ENCODE results near the gene AFTPH.

AFTPH gene

GRCh38 chr2:64582774-64583340 is 58.7 kb downstream of the AFTPH start:
- Mint-ChIP-seq H3K4me3 (no peak overlapping the region), H3K9me3 (ENCODE audit: low read depth) (no peaks in the 10 kb centered on the region), H3K4me1 (ENCODE audit: low read depth) (no peaks in the 10 kb centered on the region), H3K27ac (no peak overlapping the region), H3K27me3 (no peaks in the 10 kb centered on the region), H3K36me3 (no peaks in the 10 kb centered on the region)

- Mint-ChIP-seq H3K27ac (no peak overlapping the region), H3K27me3 (no peaks in the 10 kb centered on the region), H3K4me1 (ENCODE audit: low read depth) (peaks cover under 1% of the 10 kb centered on the region), H3K9me3 (ENCODE audit: low read depth) (no peaks in the 10 kb centered on the region), H3K4me3 (no peak overlapping the region), H3K36me3 (peaks cover 2% of the 10 kb centered on the region)
These were observed 61.9 kb downstream of the AFTPH start for GRCh38 chr2:64586054-64586453.

DNA sequence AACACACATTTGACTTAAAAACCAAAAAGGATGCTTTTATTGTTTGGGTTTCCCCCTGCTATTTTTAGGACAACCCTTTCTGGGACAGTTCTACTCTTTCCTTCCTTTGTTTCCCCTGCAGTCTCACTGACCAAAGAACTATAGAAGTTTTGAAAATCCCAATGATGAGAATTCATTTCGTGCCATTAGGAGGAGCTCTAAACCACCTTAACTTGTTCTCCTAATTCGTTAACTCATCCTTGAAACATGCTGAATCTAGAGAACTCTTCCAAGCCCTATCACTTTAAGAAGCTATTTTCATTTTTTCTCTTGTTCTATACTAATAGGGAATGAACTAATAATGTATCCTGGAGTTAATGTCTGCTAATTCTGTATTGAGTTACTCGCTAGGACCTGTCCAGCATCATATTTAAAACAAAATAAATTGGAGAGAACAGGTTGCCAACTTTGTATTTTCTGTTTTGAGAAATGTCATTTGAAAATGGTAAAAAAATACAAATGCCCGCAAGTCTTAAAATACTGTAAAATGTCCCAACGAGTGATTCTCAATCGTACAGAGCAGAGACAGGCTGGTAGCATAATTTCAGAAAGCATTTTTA is 62.9 kb downstream of the AFTPH start:
- H3K4me1 Mint-ChIP-seq (ENCODE audit: low read depth) = peaks cover 8% of the 10 kb centered on the region
- H3K27me3 Mint-ChIP-seq = no peaks in the 10 kb centered on the region
- no peak overlapping the region for H3K4me3 Mint-ChIP-seq
- H3K9me3 Mint-ChIP-seq (ENCODE audit: low read depth) = no peaks in the 10 kb centered on the region
- H3K36me3 Mint-ChIP-seq = peaks cover 5% of the 10 kb centered on the region
- H3K27ac Mint-ChIP-seq = no peak overlapping the region

DNA sequence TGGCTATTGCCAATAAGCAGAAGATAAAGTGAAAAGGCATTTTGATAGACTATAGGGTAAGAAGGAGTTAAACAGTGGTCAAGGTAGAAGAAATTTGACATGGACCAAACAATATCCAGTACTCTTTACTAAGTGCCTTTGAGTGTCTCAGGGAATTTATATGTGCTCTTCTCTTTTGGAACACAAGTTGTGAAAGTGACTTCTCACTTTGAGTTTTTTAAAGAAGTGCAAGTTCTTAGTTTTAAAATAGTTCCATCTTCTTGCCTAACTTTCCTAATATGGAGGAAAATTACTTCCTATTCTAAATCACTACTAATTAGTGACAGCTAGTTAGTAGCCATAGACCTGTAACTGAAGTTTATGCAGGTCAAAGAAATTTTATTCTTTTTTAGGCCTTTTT is 63.4 kb downstream of the AFTPH start:
- no peaks in the 10 kb centered on the region for H3K9me3 Mint-ChIP-seq (ENCODE audit: low read depth)
- peaks cover 8% of the 10 kb centered on the region for H3K4me1 Mint-ChIP-seq (ENCODE audit: low read depth)
- peaks cover 7% of the 10 kb centered on the region for H3K36me3 Mint-ChIP-seq
- no peaks in the 10 kb centered on the region for H3K27me3 Mint-ChIP-seq
- H3K27ac Mint-ChIP-seq = no peak overlapping the region
- no peak overlapping the region for H3K4me3 Mint-ChIP-seq

DNA sequence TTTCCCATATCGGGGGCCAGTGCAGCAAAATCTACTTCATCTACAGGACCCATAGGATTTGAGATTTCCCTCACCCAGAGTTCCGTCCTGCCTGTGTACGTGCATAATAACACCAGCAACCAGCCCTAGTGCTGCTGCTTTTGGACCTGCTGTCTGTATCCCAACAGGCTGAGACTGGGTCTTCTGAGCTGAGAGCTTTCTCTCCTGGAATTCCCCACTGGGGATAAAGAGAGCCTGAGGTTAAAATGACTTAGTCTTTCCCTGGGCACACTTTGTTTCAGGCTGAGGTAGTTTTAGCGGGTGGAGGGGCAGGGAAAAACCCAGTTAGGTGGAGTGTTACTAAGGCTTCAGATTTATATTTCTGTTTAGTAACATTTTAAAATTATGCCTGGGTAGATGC is 67.1 kb downstream of the AFTPH start:
- peaks cover 8% of the 10 kb centered on the region for H3K4me1 Mint-ChIP-seq (ENCODE audit: low read depth)
- H3K4me3 Mint-ChIP-seq = no peak overlapping the region
- H3K27ac Mint-ChIP-seq = peak overlapping the region; percentile 58
- H3K9me3 Mint-ChIP-seq (ENCODE audit: low read depth) = no peaks in the 10 kb centered on the region
- H3K27me3 Mint-ChIP-seq = no peaks in the 10 kb centered on the region
- peaks cover 11% of the 10 kb centered on the region for H3K36me3 Mint-ChIP-seq

GRCh38 chr2:64593035-64593655 is 69.0 kb downstream of the AFTPH start:
- H3K36me3 Mint-ChIP-seq = peaks cover 11% of the 10 kb centered on the region
- H3K4me1 Mint-ChIP-seq (ENCODE audit: low read depth) = peaks cover 8% of the 10 kb centered on the region
- no peaks in the 10 kb centered on the region for H3K27me3 Mint-ChIP-seq
- no peaks in the 10 kb centered on the region for H3K9me3 Mint-ChIP-seq (ENCODE audit: low read depth)
- no peak overlapping the region for H3K4me3 Mint-ChIP-seq
- no peak overlapping the region for H3K27ac Mint-ChIP-seq

- H3K36me3 Mint-ChIP-seq = peaks cover 9% of the 10 kb centered on the region
- H3K27me3 Mint-ChIP-seq = no peaks in the 10 kb centered on the region
- no peak overlapping the region for H3K4me3 Mint-ChIP-seq
- H3K4me1 Mint-ChIP-seq (ENCODE audit: low read depth) = peaks cover 8% of the 10 kb centered on the region
- H3K27ac Mint-ChIP-seq = peak overlapping the region; percentile 8
- no peaks in the 10 kb centered on the region for H3K9me3 Mint-ChIP-seq (ENCODE audit: low read depth)
These were observed 70.3 kb downstream of the AFTPH start for GRCh38 chr2:64594226-64594989.

GRCh38 chr2:64595397-64596176 is 71.5 kb downstream of the AFTPH start:
- H3K9me3 Mint-ChIP-seq (ENCODE audit: low read depth) = no peaks in the 10 kb centered on the region

DNA sequence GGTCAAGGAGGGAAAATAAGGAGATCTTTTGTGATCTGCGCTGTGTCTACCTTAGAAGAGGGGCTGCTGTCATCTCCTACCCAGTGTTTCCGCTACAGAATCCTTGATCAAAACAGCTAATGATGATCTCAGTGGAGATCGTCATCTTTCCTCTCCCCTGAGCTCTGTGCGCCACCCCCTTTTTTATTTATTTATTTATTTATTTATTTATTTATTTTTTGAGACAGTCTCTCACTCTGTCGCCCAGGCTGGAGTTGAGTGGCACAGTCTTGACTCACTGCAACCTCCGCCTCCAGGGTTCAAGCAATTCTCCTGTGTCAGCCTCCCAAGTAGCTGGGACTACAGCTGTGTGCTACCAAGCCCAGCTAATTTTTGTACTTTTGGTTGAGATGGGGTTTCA is 74.1 kb downstream of the AFTPH start:
- Mint-ChIP-seq H3K4me1 (ENCODE audit: low read depth) (no peaks in the 10 kb centered on the region), H3K27me3 (no peaks in the 10 kb centered on the region), H3K4me3 (no peak overlapping the region), H3K36me3 (peaks cover under 1% of the 10 kb centered on the region), H3K9me3 (ENCODE audit: low read depth) (no peaks in the 10 kb centered on the region), H3K27ac (no peak overlapping the region)

More at GRCh38 chr2:64595397-64596176, 71.5 kb downstream of the AFTPH start:
- H3K4me3 Mint-ChIP-seq = no peak overlapping the region
- H3K27ac Mint-ChIP-seq = no peak overlapping the region
- peaks cover 9% of the 10 kb centered on the region for H3K36me3 Mint-ChIP-seq
- peaks cover 8% of the 10 kb centered on the region for H3K4me1 Mint-ChIP-seq (ENCODE audit: low read depth)
- no peaks in the 10 kb centered on the region for H3K27me3 Mint-ChIP-seq

DNA sequence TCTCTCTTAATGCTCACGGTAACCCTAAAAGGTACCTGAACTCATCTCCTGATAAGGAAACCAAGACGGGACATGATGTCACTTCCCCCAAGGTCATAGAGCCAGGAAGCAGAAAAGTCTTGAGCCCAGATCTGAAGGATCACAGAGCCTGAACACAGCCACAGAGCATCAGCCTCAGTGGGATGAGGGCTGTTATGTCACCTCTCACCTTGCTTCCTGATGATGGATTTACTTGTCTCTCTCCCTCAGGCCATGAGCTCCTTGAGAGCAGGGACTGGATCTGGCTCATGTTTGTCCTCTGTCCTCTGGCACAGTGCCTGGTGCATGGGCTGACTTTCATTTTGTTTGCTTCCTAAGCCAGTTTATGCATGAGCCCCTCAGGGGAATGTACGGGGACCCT is 75.3 kb downstream of the AFTPH start:
- peaks cover 2% of the 10 kb centered on the region for H3K36me3 Mint-ChIP-seq
- peaks cover 4% of the 10 kb centered on the region for H3K9me3 Mint-ChIP-seq (ENCODE audit: low read depth)
- H3K4me3 Mint-ChIP-seq = no peak overlapping the region
- no peak overlapping the region for H3K27ac Mint-ChIP-seq
- no peaks in the 10 kb centered on the region for H3K27me3 Mint-ChIP-seq
- no peaks in the 10 kb centered on the region for H3K4me1 Mint-ChIP-seq (ENCODE audit: low read depth)

- Mint-ChIP-seq H3K4me3 (no peak overlapping the region), H3K36me3 (peaks cover 2% of the 10 kb centered on the region), H3K9me3 (ENCODE audit: low read depth) (peaks cover 4% of the 10 kb centered on the region), H3K27me3 (no peaks in the 10 kb centered on the region), H3K27ac (no peak overlapping the region), H3K4me1 (ENCODE audit: low read depth) (peaks cover 2% of the 10 kb centered on the region)
These were observed 77.1 kb downstream of the AFTPH start for GRCh38 chr2:64601034-64601754.

DNA sequence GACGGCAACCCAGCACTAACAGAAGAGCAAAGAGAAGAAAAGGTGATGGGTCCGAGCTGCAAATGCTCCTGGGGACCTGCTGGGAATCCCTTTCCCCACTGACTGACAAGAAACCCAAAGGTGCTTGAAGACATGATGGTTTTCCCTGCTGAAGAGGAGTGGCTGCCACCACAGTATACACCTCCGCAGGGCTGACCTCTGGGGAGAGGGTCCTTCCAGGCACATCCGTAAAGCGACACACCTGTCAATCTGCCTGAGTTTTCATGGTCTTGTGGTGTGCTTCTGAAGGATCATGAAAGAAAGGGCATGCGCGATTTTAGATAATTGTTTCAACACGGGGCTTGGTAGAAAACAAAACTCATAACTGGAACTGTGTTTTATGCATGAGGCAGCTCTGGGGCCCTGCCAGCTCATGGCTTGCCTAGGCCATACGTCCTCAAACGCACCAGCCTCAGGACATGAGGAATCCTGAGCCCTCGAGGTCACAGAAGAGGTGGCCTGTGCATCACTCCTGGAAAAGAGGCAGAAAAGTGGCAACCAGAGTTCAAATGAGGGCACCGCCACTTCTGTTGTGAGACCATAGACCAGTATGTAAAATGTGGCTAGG is 77.8 kb downstream of the AFTPH start:
- H3K9me3 Mint-ChIP-seq (ENCODE audit: low read depth) = peaks cover 4% of the 10 kb centered on the region
- H3K27me3 Mint-ChIP-seq = no peaks in the 10 kb centered on the region
- peaks cover 8% of the 10 kb centered on the region for H3K4me1 Mint-ChIP-seq (ENCODE audit: low read depth)
- H3K4me3 Mint-ChIP-seq = no peak overlapping the region
- H3K36me3 Mint-ChIP-seq = peaks cover 2% of the 10 kb centered on the region
- H3K27ac Mint-ChIP-seq = no peak overlapping the region

DNA sequence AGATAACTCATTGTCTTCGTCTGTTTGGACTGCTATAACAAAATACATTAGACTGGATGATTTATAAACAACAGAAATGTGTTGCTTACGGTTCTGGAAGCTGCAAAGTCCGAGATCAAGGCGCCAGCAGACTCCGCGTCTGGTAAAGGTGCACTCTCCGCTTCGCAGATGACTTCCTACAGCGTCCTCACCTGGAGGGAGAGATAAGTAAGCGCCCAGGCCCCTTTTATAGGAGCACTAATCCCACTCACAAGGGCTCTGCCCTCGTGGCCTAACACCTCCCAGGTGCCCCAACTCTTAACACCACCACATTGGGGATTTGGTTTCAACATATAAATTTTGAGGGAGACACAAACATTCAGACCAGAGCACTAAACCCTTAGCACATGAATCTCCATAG is 78.3 kb downstream of the AFTPH start:
- peaks cover 14% of the 10 kb centered on the region for H3K4me1 Mint-ChIP-seq (ENCODE audit: low read depth)
- H3K36me3 Mint-ChIP-seq = peaks cover 2% of the 10 kb centered on the region
- H3K27ac Mint-ChIP-seq = no peak overlapping the region
- H3K27me3 Mint-ChIP-seq = no peaks in the 10 kb centered on the region
- H3K9me3 Mint-ChIP-seq (ENCODE audit: low read depth) = peaks cover 4% of the 10 kb centered on the region
- no peak overlapping the region for H3K4me3 Mint-ChIP-seq

DNA sequence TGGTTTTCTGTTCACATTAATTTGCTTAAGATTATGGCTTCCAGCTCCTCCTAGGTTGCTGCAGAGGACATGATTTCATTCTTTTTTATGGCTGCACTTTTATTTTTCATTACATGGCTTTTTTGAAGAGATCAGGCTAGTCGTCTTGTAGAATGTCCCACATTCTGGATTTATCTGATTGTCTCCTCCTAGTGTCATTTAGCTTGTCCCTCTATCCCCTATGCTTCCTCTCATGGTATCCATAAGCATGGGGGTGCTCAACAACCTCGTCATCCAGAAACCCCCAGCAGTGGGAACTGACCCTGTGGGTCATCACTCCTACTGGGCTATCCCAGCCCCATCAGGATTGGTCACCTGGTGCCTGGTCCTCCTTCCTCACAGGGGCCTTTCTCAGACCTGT is 80.0 kb downstream of the AFTPH start:
- H3K27ac Mint-ChIP-seq = no peak overlapping the region
- H3K27me3 Mint-ChIP-seq = no peaks in the 10 kb centered on the region
- H3K9me3 Mint-ChIP-seq (ENCODE audit: low read depth) = peaks cover 4% of the 10 kb centered on the region
- no peak overlapping the region for H3K4me3 Mint-ChIP-seq
- H3K4me1 Mint-ChIP-seq (ENCODE audit: low read depth) = peaks cover 20% of the 10 kb centered on the region
- peaks cover 2% of the 10 kb centered on the region for H3K36me3 Mint-ChIP-seq
